Astrocyte of the cerebellum (primary cell): ENCODE results near the gene PPM1H.

ENCODE experiments used
- DNase-seq: peaks from one replicate; pipeline ENCODE4 v3.0.0-alpha.2; 2011; ENCODE audit warnings: low read depth
- H3K4me3 ChIP-seq: 2 replicates; pipeline ENCODE4 v1.5.1; 2011; ENCODE audit warnings: mild to moderate bottlenecking, low read depth, low read length, moderate library complexity
- CTCF ChIP-seq: IDR thresholded peaks from 2 replicates; pipeline ENCODE4 v1.5.1; 2012; ENCODE audit warnings: low read length, low read depth, moderate library complexity, mild to moderate bottlenecking; ENCODE audit errors: missing control alignments
- in situ Hi-C: cut with HindIII; loops from 2 replicates; pipeline ENCODE4 v1.10.0; 2017; ENCODE audit warnings: low sequenced_read_pairs

Gene PPM1H

GRCh38 chr12:62647586-62647985, 287.4 kb downstream of the PPM1H start:
- no peak overlapping the region for H3K4me3 ChIP-seq
- no peak for DNase-seq
- TF ChIP-seq CTCF, result no peak
- in situ Hi-C loops, result no loop called here

- no peak for DNase-seq
- TF ChIP-seq CTCF, result no peak
- in situ Hi-C loops, result no loop called here
- H3K4me3 ChIP-seq, result no peak overlapping the region
Measured at GRCh38 chr12:62646566-62646965, 288.4 kb downstream of the PPM1H start.

GRCh38 chr12:62643486-62643885, 291.5 kb downstream of the PPM1H start:
- H3K4me3 ChIP-seq, result no peak overlapping the region
- no peak for TF ChIP-seq CTCF
- no peak for DNase-seq
- in situ Hi-C loops, result no loop called here

GRCh38 chr12:62642486-62642885, 292.5 kb downstream of the PPM1H start:
- TF ChIP-seq CTCF, result no peak
- in situ Hi-C loops, result no loop called here
- H3K4me3 ChIP-seq, result no peak overlapping the region
- DNase-seq, result no peak

GRCh38 chr12:62640910-62641448, 294.0 kb downstream of the PPM1H start:
- H3K4me3 ChIP-seq, result no peak overlapping the region
- DNase-seq, result no peak
- in situ Hi-C loops, result no loop called here
- TF ChIP-seq CTCF, result no peak

GRCh38 chr12:62637679-62638078, 297.3 kb downstream of the PPM1H start:
- DNase-seq, result no peak
- in situ Hi-C loops, result no loop called here

More at GRCh38 chr12:62637679-62638078, 297.3 kb downstream of the PPM1H start:
- no peak for TF ChIP-seq CTCF
- no peak overlapping the region for H3K4me3 ChIP-seq
